Heart right ventricle (tissue), 16 donors: ENCODE data around the gene EML1. TPM values are rescaled to one million over a fixed set of nuclear protein-coding genes. Genes with fewer than 3 reads are reported as not detected.
A peak's percentile ranks its signal among the peaks of the same experiment; 100 is the strongest.

Experiments
- ATAC-seq, 8 donors: fragments of 200-7000 bp; cut with Tn5 transposase; one replicate each; pipeline ENCODE4 v1.9.1; 2020; ENCODE audit warnings: mild to moderate bottlenecking in 8 of 8, moderate library complexity in 8 of 8, moderate number of reproducible peaks in 1 of 8
- DNase-seq, 2 donors: peaks; one replicate each; pipeline ENCODE4 v3.0.0-alpha.2; 2020
- H3K27ac ChIP-seq, 10 donors: fragments of 200-600 bp; sonication (generic) in 2 of 10; one replicate each; pipeline versions ENCODE4 v1.5.0 to v1.8.0; 2020 to 2022; ENCODE audit warnings: mild to moderate bottlenecking in 3 of 10
- H3K27me3 ChIP-seq, 7 donors: fragments of 200-600 bp; one replicate each; pipeline ENCODE4 v1.8.0; 2021 to 2022; ENCODE audit warnings: mild to moderate bottlenecking in 2 of 7
- H3K36me3 ChIP-seq, 9 donors: fragments of 200-600 bp; sonication (generic) in 1 of 9; one replicate each; pipeline versions ENCODE4 v1.5.0 to v1.8.0; 2020 to 2022; ENCODE audit warnings: mild to moderate bottlenecking in 2 of 9
- H3K4me1 ChIP-seq, 9 donors: fragments of 200-600 bp; sonication (generic) in 1 of 9; one replicate each; pipeline versions ENCODE4 v1.5.0 to v1.8.0; 2020 to 2022; ENCODE audit warnings: mild to moderate bottlenecking in 4 of 9
- H3K4me3 ChIP-seq, 10 donors: fragments of 200-600 bp; sonication (generic) in 2 of 10; one replicate each; pipeline versions ENCODE4 v1.5.0 to v1.8.0; 2020 to 2022; ENCODE audit warnings: mild to moderate bottlenecking in 7 of 10, moderate library complexity in 2 of 10
- H3K9me3 ChIP-seq, 11 donors: fragments of 200-600 bp in 10 of 11; sonication (generic) in 2 of 11; one replicate each; pipeline versions ENCODE4 v1.5.0 to v1.8.0; 2013 to 2022; ENCODE audit warnings: mild to moderate bottlenecking in 2 of 11, control low read depth in 1 of 11, moderate library complexity in 1 of 11
- CTCF ChIP-seq, 9 donors: fragments of 200-600 bp; sonication (generic) in 2 of 9; IDR thresholded peaks; one replicate each; pipeline versions ENCODE4 v1.5.0 to v1.8.0; 2021 to 2022; ENCODE audit warnings: antibody characterized with exemption in 9 of 9, mild to moderate bottlenecking in 5 of 9, moderate library complexity in 1 of 9
- WGBS, 2 donors: extraction: QIAGEN DNeasy Blood & Tissue Kit; methylation state at CpG; one replicate each; pipeline ENCODE4 v1.1.7; 2013; ENCODE audit warnings: inconsistent platforms in 1 of 2; 5-methylcytosine and 5-hydroxymethylcytosine counted together
- intact Hi-C, 10 donors: fragments of 100-400 bp; cut with DNase I; formaldehyde crosslinking; loops; one replicate each; pipeline versions ENCODE4 v1.11.1 to v1.14.2; 2022
- polyA plus RNA-seq, 2 donors: library from polyadenylated mRNA; stranded (reverse); fragments of 200-250 nt; gene quantifications; one replicate each; pipeline ENCODE4 v1.2.3, GENCODE V29; 2013
- total RNA-seq, 10 donors: library from RNA; stranded (reverse); fragmentation: NEBNext Ultra II Directional in 3 of 10; extraction: Animal tissue kit (Norgen Biotek cat#: 25700) in 3 of 10; gene quantifications; one replicate each; pipeline versions ENCODE4 v1.2.1 to v1.2.4, GENCODE V29; 2021 to 2023
- donor health status: Arrhythmogenic right ventricular cardiomyopathy.
- donor health status: ischemic (EF 13 %, LVEDD 7.1; RV severe dilation, severe dysfunction).
- donor health status: healthy with polysubstance abuse.
- donor health status: DM: no; HTN: yes; CAD: no.
- donor health status: DM: no; HTN: no; CAD: no.
- donor health status: ischemic (EF 25% LVEDD 6.9; RV normal size, moderate dysfunction).
- donor health status: ischemic (EF 25% LVEDD 5.7; RV mildly dilated, moderate dysfunction).
- donor health status: healthy.
- donor health status: DM: yes; HTN: yes; CAD: no.
- donor health status: Ischemic cardiomyopathy.
- donor health status: ischemic (EF 35%, LVEDD 5.7; RV mildly dilated, moderate dysfunction).
- donor health status: nonischemic (EF 11% LVEDD 7.7; RV severe dilation, severe dysfunction).
- donor health status: DM: yes; HTN: yes; CAD: no.
- donor health status: PGD.
- donor health status: ischemic (EF 29% LVEDD 5.4; RV normal size, mild dysfunction).
- donor health status: nonischemic (EF 23%, LVEDD 6.1; RV moderate dilation, normal function).

The EML1 gene
- total and polyA plus RNA-seq, 12 donors = 9.1 to 49.2 (median 33.8) TPM

GRCh38 chr14:99969673-99970322, 176.6 kb downstream of the EML1 start:
- TF ChIP-seq CTCF (IDR thresholded peaks at IDR 0.05) = no peak
- Histone ChIP-seq H3K36me3 (no peaks in the 10 kb centered on the region), H3K4me3 (no peak overlapping the region), H3K27me3 (peaks cover 0 to 26% (median 0%) of the 10 kb centered on the region in 7 donors), H3K9me3 (peaks cover 0 to 9% (median under 1%) of the 10 kb centered on the region in 11 donors), H3K4me1 (peaks cover 0 to 25% (median 10%) of the 10 kb centered on the region in 9 donors), H3K27ac (peak overlapping the region in 1 of 10 donors; percentile 19)
- DNase-seq = no peak
- WGBS, 2 donors = 85 to 90% methylated on average over 6 of the region's 6 CpGs
- intact Hi-C loops = no loop called here
- no peak for ATAC-seq

DNA sequence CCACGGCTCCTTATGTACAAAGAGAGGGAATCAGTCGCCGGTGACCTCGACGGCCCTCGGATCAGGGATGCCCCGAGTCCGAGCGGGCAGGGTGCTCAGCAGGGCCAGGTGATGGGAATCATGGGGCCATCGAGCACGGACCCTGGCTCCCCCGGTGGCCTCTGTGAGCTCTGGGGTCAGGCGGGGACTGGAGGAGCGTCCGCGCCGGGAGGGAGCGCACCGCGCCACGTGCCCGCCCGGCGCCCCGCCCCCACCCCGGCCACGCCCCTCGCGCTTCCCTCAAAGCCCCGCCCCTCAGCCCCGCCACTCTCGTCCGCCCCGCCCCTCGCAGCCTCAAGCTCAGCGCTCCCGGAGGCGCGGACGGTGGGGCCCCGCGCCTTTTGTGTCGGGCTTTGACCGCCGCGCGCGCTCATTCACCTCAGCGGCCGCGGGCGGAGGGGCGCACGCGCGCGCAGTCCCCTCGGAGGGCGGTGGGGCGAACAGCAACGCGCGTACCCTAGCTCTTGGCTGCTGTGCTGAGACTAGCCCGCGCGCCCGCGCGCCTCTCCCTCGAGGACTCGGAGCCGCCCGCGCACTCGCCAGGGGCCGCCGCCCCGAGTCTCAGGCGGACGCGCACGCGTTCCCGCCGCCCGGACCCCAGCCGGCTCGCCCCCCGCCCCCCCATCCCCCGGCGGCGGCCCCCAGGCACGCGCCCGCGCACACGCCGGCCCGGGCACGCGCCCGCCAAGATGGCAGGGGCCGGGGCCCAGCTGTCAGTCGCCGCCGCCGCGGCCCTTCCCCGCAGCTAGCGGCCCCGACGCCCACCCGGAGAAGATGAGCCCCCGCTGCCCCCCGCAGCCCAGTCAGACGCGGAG, 178.1 kb downstream of the EML1 start:
- TF ChIP-seq CTCF (IDR thresholded peaks at IDR 0.05) = peak in 1 of 9 donors; percentile 7
- WGBS, 2 donors = 3% methylated on average over 58 to 106 of the region's 117 CpGs
- ATAC-seq (peak; percentile 86 to 96 (median 93)), DNase-seq (peak; percentile 83 to 85)
- Histone ChIP-seq H3K4me3 (peak overlapping the region; percentile 25 to 87 (median 76)), H3K27ac (peak overlapping the region in 9 of 10 donors; percentile 58 to 79 (median 72)), H3K36me3 (no peaks in the 10 kb centered on the region), H3K27me3 (peaks cover 0 to 26% (median 0%) of the 10 kb centered on the region in 7 donors), H3K9me3 (peaks cover 0 to 24% (median 9%) of the 10 kb centered on the region in 11 donors), H3K4me1 (peaks cover 0 to 25% (median 10%) of the 10 kb centered on the region in 9 donors)
- intact Hi-C loops = no loop called here

DNA sequence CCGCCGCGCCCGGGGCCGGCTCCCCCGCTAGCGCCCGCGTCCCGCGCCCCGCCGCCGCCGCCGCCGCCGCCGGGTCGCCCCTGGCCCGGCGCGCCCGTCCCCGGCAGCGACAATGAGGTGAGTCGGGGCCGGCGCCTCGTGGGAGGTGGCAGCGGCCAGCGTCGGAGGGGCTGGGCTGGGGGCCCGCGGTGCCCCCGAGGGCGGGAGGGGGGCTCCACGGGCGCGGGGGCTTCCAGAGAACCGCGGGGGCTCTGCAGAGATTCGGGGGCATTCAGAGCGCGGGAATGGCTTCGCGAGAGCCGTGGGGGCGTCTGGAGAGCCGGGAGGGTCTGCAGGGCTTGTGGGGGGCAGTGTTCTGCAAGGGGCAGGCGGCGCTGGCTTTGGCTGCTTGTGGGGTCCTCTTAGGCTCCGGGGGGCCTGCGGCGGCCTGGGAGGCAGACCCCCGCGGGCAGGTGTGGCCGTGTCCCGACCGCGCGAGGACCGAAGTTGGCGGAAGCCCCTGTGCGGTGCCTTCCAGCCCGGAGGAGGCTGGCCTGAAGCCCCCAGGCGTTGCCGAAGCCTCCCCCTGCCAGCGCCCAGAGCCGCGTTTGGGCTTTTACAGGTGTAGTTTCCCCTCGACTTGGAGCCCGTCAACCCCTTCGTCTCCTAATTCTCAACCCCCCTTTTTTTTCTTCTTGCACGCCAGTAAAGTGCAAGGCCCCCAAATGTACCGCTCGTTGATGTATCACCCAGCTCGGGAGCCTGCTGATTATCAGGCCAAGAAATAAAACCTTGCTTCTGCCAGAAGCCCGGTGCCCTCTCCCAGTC, 178.9 kb downstream of the EML1 start:
- Histone ChIP-seq H3K36me3 (no peaks in the 10 kb centered on the region), H3K27ac (peak overlapping the region in 8 of 10 donors; percentile 9 to 79 (median 60)), H3K4me3 (peak overlapping the region; percentile 40 to 87 (median 76)), H3K9me3 (peaks cover 0 to 27% (median 9%) of the 10 kb centered on the region in 11 donors), H3K27me3 (peaks cover 0 to 26% (median 0%) of the 10 kb centered on the region in 7 donors), H3K4me1 (peaks cover 0 to 19% (median 9%) of the 10 kb centered on the region in 9 donors)
- 1 to 2% methylated on average over 52 to 79 of the region's 79 CpGs for WGBS, 2 donors
- TF ChIP-seq CTCF (IDR thresholded peaks at IDR 0.05) = no peak
- intact Hi-C loops = no loop called here
- DNase-seq (peak in 1 of 2 donors; percentile 24), ATAC-seq (peak in 4 of 8 donors; percentile 12 to 24 (median 19))
